Activated B cell treated with CpG ODN at 0.5 μM for 24 hours (primary cell): ENCODE measurements around the gene DTHD1. TPM values are rescaled to one million over a fixed set of nuclear protein-coding genes. Genes with fewer than 3 reads are reported as not detected.

ENCODE experiments used
- ATAC-seq: fragments of 200-7000 bp; cut with Tn5 transposase; one replicate; pipeline ENCODE4 v1.10.0; 2021; ENCODE audit warnings: low read depth, mild to moderate bottlenecking, moderate library complexity
- CTCF ChIA-PET: fragments of 350-600 bp; sonication (Branson Sonifier 250); formaldehyde crosslinking; loops from one replicate; lab custom pipeline; 2021; ENCODE audit warnings: antibody characterized with exemption; lab: Charles Lee
- POLR2A ChIA-PET: fragments of 350-600 bp; sonication (Branson Sonifier 250); formaldehyde crosslinking; loops from one replicate; lab custom pipeline; 2021; ENCODE audit warnings: antibody characterized with exemption; lab: Charles Lee
- DNase-seq: peaks from one replicate; pipeline ENCODE4 v3.0.0; 2022
- H3K27ac Mint-ChIP-seq: one replicate; pipeline ENCODE4 v1.8.0; 2020; ENCODE audit warnings: mixed read lengths
- H3K27me3 Mint-ChIP-seq: one replicate; pipeline ENCODE4 v1.8.0; 2021; ENCODE audit warnings: mixed read lengths
- H3K36me3 Mint-ChIP-seq: one replicate; pipeline ENCODE4 v1.8.0; 2021; ENCODE audit warnings: low read depth, mixed read lengths
- H3K4me1 Mint-ChIP-seq: one replicate; pipeline ENCODE4 v1.8.0; 2021; ENCODE audit warnings: mixed read lengths
- H3K4me3 Mint-ChIP-seq: one replicate; pipeline ENCODE4 v1.8.0; 2020; ENCODE audit warnings: mild to moderate bottlenecking, mixed read lengths
- H3K9me3 Mint-ChIP-seq: one replicate; pipeline ENCODE4 v1.8.0; 2020; ENCODE audit warnings: mixed read lengths
- CTCF ChIP-seq: fragments of 200-600 bp; IDR thresholded peaks from one replicate; pipeline ENCODE4 v1.8.0; 2022; ENCODE audit warnings: antibody characterized with exemption, mild to moderate bottlenecking
- intact Hi-C: fragments of 100-400 bp; cut with micrococcal nuclease; formaldehyde crosslinking; loops from one replicate; pipeline ENCODE4 v1.15.1; 2024
- total RNA-seq: library from RNA; stranded (reverse); gene quantifications from 2 replicates; pipeline ENCODE4 v1.2.3, GENCODE V29; 2022

The DTHD1 gene
- total RNA-seq, 1 donor from 2014 or later = not detected

- Mint-ChIP-seq H3K9me3 (peaks cover 9% of the 10 kb centered on the region), H3K4me3 (no peak overlapping the region), H3K27me3 (no peaks in the 10 kb centered on the region), H3K36me3 (peaks cover 50% of the 10 kb centered on the region), H3K4me1 (peaks cover 77% of the 10 kb centered on the region), H3K27ac (peak overlapping the region; percentile 7)
- CTCF ChIA-PET = no interaction called here
- TF ChIP-seq CTCF = no peak
- ATAC-seq (no peak), DNase-seq (no peak)
- POLR2A ChIA-PET = no interaction called here
- intact Hi-C loops = no loop called here
Observed at GRCh38 chr4:36237366-36238313, 43.8 kb upstream of the DTHD1 start.

- DNase-seq (no peak), ATAC-seq (no peak)
- Mint-ChIP-seq H3K36me3 (peaks cover 30% of the 10 kb centered on the region), H3K9me3 (peaks cover 4% of the 10 kb centered on the region), H3K4me3 (peak overlapping the region; percentile 90), H3K27ac (peak overlapping the region; percentile 89), H3K4me1 (peaks cover 68% of the 10 kb centered on the region), H3K27me3 (no peaks in the 10 kb centered on the region)
- POLR2A ChIA-PET = interaction anchor here (0.6 to 5.2 kb wide), 4 partner anchors 13 to 84 kb away, joined by 3 to 60 read pairs (median 7); no protein-coding TSS in a partner anchor
- no peak for TF ChIP-seq CTCF
- intact Hi-C loops = loop anchor here (1.0 to 5.0 kb wide), 3 partner anchors 16 to 1651 kb away; partner anchors contain the start of gene TBC1D1
- CTCF ChIA-PET = interaction anchor here (0.7 to 1.4 kb wide), 4 partner anchors 22 to 158 kb away, joined by 3 to 4 read pairs (median 3); no protein-coding TSS in a partner anchor
Observed at GRCh38 chr4:36241771-36242170, 39.6 kb upstream of the DTHD1 start.

GRCh38 chr4:36242629-36243354 lies 38.6 kb upstream of the DTHD1 start:
- Mint-ChIP-seq H3K27ac (peak overlapping the region; percentile 89), H3K27me3 (no peaks in the 10 kb centered on the region), H3K9me3 (peaks cover 4% of the 10 kb centered on the region), H3K4me3 (peak overlapping the region; percentile 90), H3K36me3 (peaks cover 21% of the 10 kb centered on the region), H3K4me1 (peaks cover 61% of the 10 kb centered on the region)
- intact Hi-C loops = loop anchor here (1.0 to 5.0 kb wide), 3 partner anchors 17 to 1650 kb away; partner anchors contain the start of gene TBC1D1
- POLR2A ChIA-PET = interaction anchor here (0.6 to 5.2 kb wide), 13 partner anchors 9 to 1499 kb away, joined by 3 to 60 read pairs (median 4); no protein-coding TSS in a partner anchor
- ATAC-seq (no peak), DNase-seq (no peak)
- CTCF ChIA-PET = interaction anchor here (0.9 to 3.6 kb wide), 7 partner anchors 11 to 157 kb away, joined by 3 to 32 read pairs (median 8); no protein-coding TSS in a partner anchor
- no peak for TF ChIP-seq CTCF

- Mint-ChIP-seq H3K27me3 (no peaks in the 10 kb centered on the region), H3K4me3 (peak overlapping the region; percentile 90), H3K27ac (peak overlapping the region; percentile 89), H3K4me1 (peaks cover 56% of the 10 kb centered on the region), H3K36me3 (peaks cover 13% of the 10 kb centered on the region), H3K9me3 (no peaks in the 10 kb centered on the region)
- no peak for TF ChIP-seq CTCF
- ATAC-seq = peak; percentile 35
- DNase-seq = no peak
- intact Hi-C loops = loop anchor here (1.0 to 5.0 kb wide), 5 partner anchors 12 to 1649 kb away; partner anchors contain the start of gene TBC1D1
- POLR2A ChIA-PET = interaction anchor here (0.6 to 5.2 kb wide), 25 partner anchors 7 to 1499 kb away, joined by 3 to 60 read pairs (median 6); no protein-coding TSS in a partner anchor
- CTCF ChIA-PET = interaction anchor here (0.9 to 3.6 kb wide), 10 partner anchors 10 to 156 kb away, joined by 3 to 32 read pairs (median 8); no protein-coding TSS in a partner anchor
Observed at GRCh38 chr4:36243355-36244256, 37.8 kb upstream of the DTHD1 start.
